ENCODE results near the gene DQX1.

DNA sequence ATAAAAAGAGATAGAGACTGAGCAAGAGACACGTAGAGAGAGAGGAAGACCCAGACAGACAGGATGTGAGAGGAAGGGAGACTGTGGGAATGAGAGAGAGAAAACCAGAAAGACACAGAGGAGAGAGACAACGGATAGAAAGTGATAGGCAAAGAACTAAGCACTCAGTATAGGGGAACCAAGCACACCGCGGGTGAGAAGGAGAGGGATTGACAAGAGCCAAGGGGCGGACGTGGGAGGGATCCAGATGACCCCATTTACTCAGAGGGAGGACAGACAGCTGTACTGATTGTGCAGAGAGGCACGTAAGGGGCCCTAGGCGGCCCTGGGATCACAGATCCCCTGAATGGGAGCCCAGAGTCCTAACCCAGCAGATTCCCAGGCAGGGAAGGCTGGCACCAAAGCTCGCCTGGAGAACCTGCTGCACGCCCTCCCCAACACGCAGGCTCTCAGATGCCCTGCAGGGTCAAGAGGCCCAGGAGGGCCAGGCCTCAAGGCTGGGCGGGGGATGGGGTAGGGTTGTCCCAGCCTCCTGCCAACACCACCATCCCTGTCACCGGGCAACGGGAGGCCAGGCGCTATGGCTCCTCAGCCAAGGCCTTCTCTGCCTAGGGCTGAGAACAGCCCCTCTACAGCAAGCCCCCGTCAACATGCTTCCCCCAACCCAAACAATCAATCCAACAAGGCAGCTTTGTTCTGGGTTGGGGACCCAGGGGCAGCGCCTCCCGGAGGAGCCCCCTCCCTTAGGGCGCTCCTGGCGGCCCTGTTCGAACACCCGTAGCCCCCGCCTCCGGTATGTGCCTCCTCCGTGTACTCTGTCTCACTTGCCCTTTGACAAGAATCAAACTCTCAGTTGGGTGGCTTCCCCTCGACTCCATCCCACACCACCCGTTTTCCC is 27.1 kb upstream of the DQX1 start:
- TF ChIP-seq HLTF (IDR thresholded peaks at IDR 0.05) = no peak
- no peak for TF ChIP-seq EZH2 (IDR thresholded peaks at IDR 0.05; ENCODE audit: borderline replicate concordance, low read depth, low read length)

Data from K562 (cell line).